Natural killer cell (primary cell): ENCODE measurements around the gene TSNAX. TPM values are rescaled to one million over a fixed set of nuclear protein-coding genes. Genes with fewer than 3 reads are reported as not detected.
A peak's percentile ranks its signal among the peaks of the same experiment; 100 is the strongest.

ENCODE experiments used
- ATAC-seq, 3 donors: fragments of 150-1000 bp in 2 of 3; fragments of 200-7000 bp in 1 of 3; cut with Tn5 transposase; 1 replicate in 1 of 3; 2 replicates in 2 of 3; pipeline ENCODE4 v1.10.0; 2021; ENCODE audit warnings: mild to moderate bottlenecking in 2 of 3, moderate library complexity in 2 of 3
- DNase-seq, 2 donors: peaks; one replicate each; pipeline versions ENCODE4 v3.0.0 to v3.0.0-alpha.2; 2013 to 2021; ENCODE audit warnings: mixed read lengths in 1 of 2
- H3K27ac ChIP-seq: one replicate; pipeline ENCODE4 v1.5.1; 2013; ENCODE audit warnings: mild to moderate bottlenecking, low read length
- H3K27me3 ChIP-seq: one replicate; pipeline ENCODE4 v1.6.1; 2013; ENCODE audit warnings: low read length; ENCODE audit not compliant: control insufficient read depth, insufficient read depth
- H3K36me3 ChIP-seq: one replicate; pipeline ENCODE4 v1.6.1; 2013; ENCODE audit warnings: low read length; ENCODE audit not compliant: control insufficient read depth, insufficient read depth
- H3K4me1 ChIP-seq: one replicate; pipeline ENCODE4 v1.6.1; 2013; ENCODE audit warnings: low read length; ENCODE audit not compliant: control insufficient read depth, insufficient read depth
- H3K4me3 ChIP-seq: one replicate; pipeline ENCODE4 v1.5.1; 2013; ENCODE audit warnings: low read length
- H3K9me3 ChIP-seq: one replicate; pipeline ENCODE4 v1.6.1; 2013; ENCODE audit warnings: low read length; ENCODE audit not compliant: control insufficient read depth, insufficient read depth
- H3K27ac Mint-ChIP-seq, 2 donors: one replicate each; pipeline ENCODE4 v1.8.0; 2022; ENCODE audit warnings: mild to moderate bottlenecking in 2 of 2, mixed read lengths in 2 of 2, moderate library complexity in 1 of 2
- H3K27me3 Mint-ChIP-seq, 2 donors: one replicate each; pipeline ENCODE4 v1.8.0; 2022; ENCODE audit warnings: low read depth in 2 of 2, mixed read lengths in 2 of 2
- H3K36me3 Mint-ChIP-seq: one replicate; pipeline ENCODE4 v1.8.0; 2022; ENCODE audit warnings: mixed read lengths
- H3K4me1 Mint-ChIP-seq, 2 donors: one replicate each; pipeline ENCODE4 v1.8.0; 2022; ENCODE audit warnings: mixed read lengths in 2 of 2
- H3K4me3 Mint-ChIP-seq: one replicate; pipeline ENCODE4 v1.8.0; 2022; ENCODE audit warnings: mild to moderate bottlenecking, moderate library complexity, mixed read lengths
- H3K9me3 Mint-ChIP-seq, 2 donors: one replicate each; pipeline ENCODE4 v1.8.0; 2022; ENCODE audit warnings: mixed read lengths in 2 of 2
- WGBS: methylation state at CpG from one replicate; pipeline ENCODE4 v1.1.7; 2013; ENCODE audit warnings: missing lambda C conversion rate; ENCODE audit not compliant: insufficient coverage; 5-methylcytosine and 5-hydroxymethylcytosine counted together
- intact Hi-C: fragments of 100-400 bp; cut with micrococcal nuclease; formaldehyde crosslinking; loops from one replicate; pipeline ENCODE4 v1.14.2; 2022
- total RNA-seq, 4 donors: library from RNA; stranded (reverse); fragments of 120-200 nt in 1 of 4; gene quantifications; one replicate each; pipeline versions ENCODE4 v1.2.3 to v1.2.4, GENCODE V29; 2013 to 2022
- TF ChIP-seq, protein P1 (sequence below): fragments of 200-600 bp; IDR thresholded peaks from one replicate; pipeline ENCODE4 v1.8.0; 2022; ENCODE audit warnings: antibody characterized with exemption

Gene TSNAX
- total RNA-seq, 3 donors from 2014 or later (not counting 1 experiment from before 2014, with no cell fraction given): 35.6 to 49.3 (median 44.8) TPM

DNA sequence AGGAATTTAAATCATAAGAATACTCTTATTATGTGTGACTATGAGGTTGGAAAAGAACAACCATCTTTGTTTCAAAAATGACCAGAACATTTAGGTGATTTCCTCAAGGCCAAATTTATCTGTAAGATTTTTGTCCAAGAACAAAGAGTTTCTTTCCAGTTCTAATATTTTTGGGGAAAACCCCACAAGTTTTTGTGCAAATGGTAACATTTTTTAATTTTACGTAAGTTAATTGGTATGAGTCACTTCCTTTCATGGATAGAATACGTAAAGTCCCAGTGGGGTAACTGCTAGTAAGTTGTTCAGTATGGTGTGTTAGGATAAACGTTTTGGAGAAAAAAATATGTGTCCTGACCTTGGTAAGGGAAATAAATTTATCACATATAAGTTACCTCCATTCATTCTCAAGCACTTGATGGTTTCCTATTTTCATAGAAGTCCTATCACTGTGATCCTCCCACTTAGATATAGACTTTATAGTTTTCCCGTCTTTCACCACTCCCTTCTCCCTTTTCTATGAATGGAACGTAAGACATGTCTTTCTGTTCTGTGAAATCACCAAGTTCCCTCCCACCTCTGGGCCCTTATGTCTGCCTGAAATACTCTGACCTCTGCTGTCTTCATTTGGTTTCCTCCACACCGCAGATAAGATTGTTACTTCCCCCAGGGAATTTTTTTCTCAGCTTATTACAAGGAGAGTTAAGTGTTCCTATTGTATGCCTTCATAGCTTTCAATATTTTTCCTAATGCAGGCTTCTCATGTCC lies 34.9 kb upstream of the TSNAX start:
- Mint-ChIP-seq H3K9me3 (no peaks in the 10 kb centered on the region), H3K27ac (no peak overlapping the region), H3K4me1 (peaks cover 0 to 5% of the 10 kb centered on the region in 2 donors), H3K27me3 (peaks cover 26 to 34% of the 10 kb centered on the region in 2 donors), H3K4me3 (no peak overlapping the region), H3K36me3 (no peaks in the 10 kb centered on the region)
- H3K4me1 ChIP-seq: no peaks in the 10 kb centered on the region
- intact Hi-C loops: no loop called here
- H3K9me3 ChIP-seq: peaks cover 3% of the 10 kb centered on the region
- WGBS: 32% methylated on average over 4 of the region's 6 CpGs
- peaks cover 2% of the 10 kb centered on the region for H3K27me3 ChIP-seq
- TF ChIP-seq, protein P1, sequence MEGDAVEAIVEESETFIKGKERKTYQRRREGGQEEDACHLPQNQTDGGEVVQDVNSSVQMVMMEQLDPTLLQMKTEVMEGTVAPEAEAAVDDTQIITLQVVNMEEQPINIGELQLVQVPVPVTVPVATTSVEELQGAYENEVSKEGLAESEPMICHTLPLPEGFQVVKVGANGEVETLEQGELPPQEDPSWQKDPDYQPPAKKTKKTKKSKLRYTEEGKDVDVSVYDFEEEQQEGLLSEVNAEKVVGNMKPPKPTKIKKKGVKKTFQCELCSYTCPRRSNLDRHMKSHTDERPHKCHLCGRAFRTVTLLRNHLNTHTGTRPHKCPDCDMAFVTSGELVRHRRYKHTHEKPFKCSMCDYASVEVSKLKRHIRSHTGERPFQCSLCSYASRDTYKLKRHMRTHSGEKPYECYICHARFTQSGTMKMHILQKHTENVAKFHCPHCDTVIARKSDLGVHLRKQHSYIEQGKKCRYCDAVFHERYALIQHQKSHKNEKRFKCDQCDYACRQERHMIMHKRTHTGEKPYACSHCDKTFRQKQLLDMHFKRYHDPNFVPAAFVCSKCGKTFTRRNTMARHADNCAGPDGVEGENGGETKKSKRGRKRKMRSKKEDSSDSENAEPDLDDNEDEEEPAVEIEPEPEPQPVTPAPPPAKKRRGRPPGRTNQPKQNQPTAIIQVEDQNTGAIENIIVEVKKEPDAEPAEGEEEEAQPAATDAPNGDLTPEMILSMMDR: no peak
- H3K27ac ChIP-seq: no peak overlapping the region
- DNase-seq (no peak), ATAC-seq (no peak)
- H3K4me3 ChIP-seq: no peak overlapping the region
- H3K36me3 ChIP-seq: no peaks in the 10 kb centered on the region

DNA sequence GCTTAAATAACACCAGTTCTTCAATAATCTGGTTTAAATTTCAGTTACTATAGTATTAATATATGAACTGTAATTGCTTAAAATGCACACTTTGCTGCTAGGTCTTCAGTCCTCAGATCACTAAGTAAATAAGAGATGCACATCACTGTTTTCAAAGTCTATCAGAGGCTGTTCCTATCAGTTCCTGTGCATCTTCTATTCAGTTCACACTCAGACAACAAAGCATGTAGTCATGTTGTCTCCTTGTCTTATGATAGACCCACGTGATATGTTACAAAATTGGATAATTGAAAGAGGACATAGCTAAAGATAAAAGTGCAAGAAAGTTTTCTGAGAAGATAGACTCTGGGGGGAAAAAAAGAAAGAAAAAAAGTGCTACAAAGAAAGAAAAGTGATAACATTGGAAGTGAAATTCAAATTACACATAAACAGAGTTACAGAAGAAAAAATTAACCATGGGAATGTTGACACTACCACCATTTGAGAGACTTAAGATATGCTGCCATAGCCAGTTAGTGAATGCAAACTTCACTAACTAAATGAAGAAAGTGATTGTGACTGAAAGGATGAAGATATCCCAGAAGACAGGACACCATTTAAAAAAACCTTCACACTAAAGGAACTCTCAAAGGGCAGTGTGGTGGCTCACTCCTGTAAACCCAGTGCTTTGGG lies 33.9 kb upstream of the TSNAX start:
- intact Hi-C loops: no loop called here
- no peaks in the 10 kb centered on the region for H3K9me3 Mint-ChIP-seq
- peaks cover 0 to 5% of the 10 kb centered on the region in 2 donors for H3K4me1 Mint-ChIP-seq
- Histone ChIP-seq H3K4me3 (no peak overlapping the region), H3K36me3 (no peaks in the 10 kb centered on the region), H3K27ac (no peak overlapping the region), H3K4me1 (no peaks in the 10 kb centered on the region), H3K9me3 (peaks cover 11% of the 10 kb centered on the region), H3K27me3 (peaks cover 2% of the 10 kb centered on the region)
- 75% methylated on average over 1 of the region's 1 CpG for WGBS
- DNase-seq (no peak), ATAC-seq (peak in 1 of 3 donors; percentile 39)
- H3K27me3 Mint-ChIP-seq: peaks cover 21 to 31% of the 10 kb centered on the region in 2 donors
- H3K27ac Mint-ChIP-seq: no peak overlapping the region
- no peak overlapping the region for H3K4me3 Mint-ChIP-seq
- H3K36me3 Mint-ChIP-seq: no peaks in the 10 kb centered on the region
- TF ChIP-seq, protein P1: no peak

DNA sequence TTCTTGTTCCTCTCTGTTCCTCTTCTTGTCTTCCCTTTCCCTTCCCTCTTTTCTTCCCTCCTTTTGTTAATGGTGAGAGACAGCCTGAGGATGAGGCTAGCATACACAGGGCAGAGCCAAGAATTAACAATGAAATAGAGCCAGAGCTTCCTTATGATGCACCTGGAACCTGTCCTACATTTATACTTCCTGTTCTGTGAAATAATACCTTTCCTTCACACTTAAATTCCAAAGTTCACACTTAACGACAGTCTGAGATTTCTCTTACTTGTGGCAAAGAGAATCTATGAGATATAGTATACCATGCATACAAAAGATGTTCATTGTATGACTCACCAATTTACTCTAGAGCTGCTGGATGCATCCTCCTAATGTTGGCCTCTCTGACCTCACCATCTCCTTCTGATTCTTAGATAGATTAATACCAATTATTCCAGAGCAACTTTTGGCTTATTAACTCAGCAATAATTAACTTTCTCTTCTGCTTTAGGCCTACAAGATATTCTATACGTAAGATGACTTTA lies 30.8 kb upstream of the TSNAX start:
- H3K27ac Mint-ChIP-seq: no peak overlapping the region
- H3K9me3 ChIP-seq: peaks cover 11% of the 10 kb centered on the region
- H3K27ac ChIP-seq: no peak overlapping the region
- H3K36me3 ChIP-seq: no peaks in the 10 kb centered on the region
- DNase-seq (no peak), ATAC-seq (no peak)
- no peaks in the 10 kb centered on the region for H3K4me1 ChIP-seq
- H3K27me3 Mint-ChIP-seq: peaks cover 18 to 37% of the 10 kb centered on the region in 2 donors
- H3K27me3 ChIP-seq: peaks cover 2% of the 10 kb centered on the region
- H3K9me3 Mint-ChIP-seq: no peaks in the 10 kb centered on the region
- no peak overlapping the region for H3K4me3 ChIP-seq
- H3K4me1 Mint-ChIP-seq: peaks cover 0 to 5% of the 10 kb centered on the region in 2 donors
- WGBS: no CpG with 5 or more reads among the region's 2 CpGs
- TF ChIP-seq, protein P1: no peak
- H3K36me3 Mint-ChIP-seq: no peaks in the 10 kb centered on the region
- intact Hi-C loops: no loop called here
- H3K4me3 Mint-ChIP-seq: no peak overlapping the region
